CD4-positive, alpha-beta memory T cell (primary cell): ENCODE data around the gene HOXA13. TPM values are rescaled to one million over a fixed set of nuclear protein-coding genes. Genes with fewer than 3 reads are reported as not detected.

Experiments
- CTCF ChIA-PET: fragments of 350-600 bp; sonication (Branson Sonifier 250); formaldehyde crosslinking; loops from one replicate; lab custom pipeline; 2021; ENCODE audit warnings: inconsistent platforms; ENCODE audit not compliant: partially characterized antibody; lab: Charles Lee
- POLR2A ChIA-PET: fragments of 350-600 bp; sonication (Branson Sonifier 250); formaldehyde crosslinking; loops from one replicate; lab custom pipeline; 2021; ENCODE audit not compliant: partially characterized antibody; lab: Charles Lee
- DNase-seq, 5 donors: peaks; one replicate each; pipeline versions ENCODE4 v3.0.0 to v3.0.0-alpha.2; 2020 to 2022; ENCODE audit warnings: mixed read lengths in 1 of 5
- H3K27ac ChIP-seq: one replicate; pipeline ENCODE4 v1.7.0; 2013; ENCODE audit warnings: low read depth, low read length
- H3K27me3 ChIP-seq: 2 replicates; pipeline ENCODE4 v1.7.0; 2013; ENCODE audit warnings: mild to moderate bottlenecking, low read length, moderate library complexity; ENCODE audit not compliant: insufficient read depth
- H3K36me3 ChIP-seq: 2 replicates; pipeline ENCODE4 v1.7.0; 2013; ENCODE audit warnings: mild to moderate bottlenecking, low read length, moderate library complexity; ENCODE audit not compliant: insufficient read depth
- H3K4me1 ChIP-seq: 2 replicates; pipeline ENCODE4 v1.7.0; 2013; ENCODE audit warnings: mild to moderate bottlenecking, low read length, moderate library complexity; ENCODE audit not compliant: insufficient read depth
- H3K4me3 ChIP-seq, 2 donors: one replicate each; pipeline ENCODE4 v1.7.0; 2013; ENCODE audit warnings: low read length in 2 of 2, mild to moderate bottlenecking in 1 of 2
- H3K9me3 ChIP-seq, 2 donors: one replicate each; pipeline ENCODE4 v1.7.0; 2013; ENCODE audit warnings: low read length in 2 of 2, control low read depth in 1 of 2; ENCODE audit not compliant: control insufficient read depth in 1 of 2
- H3K27ac Mint-ChIP-seq, 7 donors: one replicate each; pipeline ENCODE4 v1.8.0; 2020 to 2021; ENCODE audit warnings: mixed read lengths in 7 of 7, mild to moderate bottlenecking in 6 of 7, inconsistent platforms in 3 of 7, moderate library complexity in 3 of 7
- H3K27me3 Mint-ChIP-seq, 2 donors: one replicate each; pipeline ENCODE4 v1.8.0; 2020 to 2021; ENCODE audit warnings: mixed read lengths in 2 of 2
- H3K36me3 Mint-ChIP-seq, 2 donors: one replicate each; pipeline ENCODE4 v1.8.0; 2020 to 2021; ENCODE audit warnings: mixed read lengths in 2 of 2, inconsistent platforms in 1 of 2, mild to moderate bottlenecking in 1 of 2
- H3K4me1 Mint-ChIP-seq, 4 donors: one replicate each; pipeline ENCODE4 v1.8.0; 2020 to 2021; ENCODE audit warnings: mixed read lengths in 4 of 4, mild to moderate bottlenecking in 1 of 4
- H3K4me3 Mint-ChIP-seq, 8 donors: one replicate each; pipeline ENCODE4 v1.8.0; 2020 to 2021; ENCODE audit warnings: mixed read lengths in 8 of 8, mild to moderate bottlenecking in 7 of 8, moderate library complexity in 6 of 8, inconsistent platforms in 3 of 8
- H3K9me3 Mint-ChIP-seq, 8 donors: one replicate each; pipeline ENCODE4 v1.8.0; 2020 to 2021; ENCODE audit warnings: mixed read lengths in 8 of 8, mild to moderate bottlenecking in 5 of 8, inconsistent platforms in 3 of 8, moderate library complexity in 1 of 8
- intact Hi-C: fragments of 100-400 bp; cut with micrococcal nuclease; formaldehyde crosslinking; loops from one replicate; pipeline ENCODE4 v1.15.1; 2023
- polyA plus RNA-seq, 2 donors: library from polyadenylated mRNA; unstranded; fragments of 300-500 nt; fragmentation: Illumina TruSeq; gene quantifications; one replicate each; pipeline ENCODE4 v1.2.3, GENCODE V29; 2021
- total RNA-seq, 2 experiments: library from RNA; stranded (reverse); gene quantifications; one replicate each; pipeline ENCODE4 v1.2.3, GENCODE V29; 2021

Gene HOXA13
- total and polyA plus RNA-seq, 4 experiments from 2014 or later, result not detected

DNA sequence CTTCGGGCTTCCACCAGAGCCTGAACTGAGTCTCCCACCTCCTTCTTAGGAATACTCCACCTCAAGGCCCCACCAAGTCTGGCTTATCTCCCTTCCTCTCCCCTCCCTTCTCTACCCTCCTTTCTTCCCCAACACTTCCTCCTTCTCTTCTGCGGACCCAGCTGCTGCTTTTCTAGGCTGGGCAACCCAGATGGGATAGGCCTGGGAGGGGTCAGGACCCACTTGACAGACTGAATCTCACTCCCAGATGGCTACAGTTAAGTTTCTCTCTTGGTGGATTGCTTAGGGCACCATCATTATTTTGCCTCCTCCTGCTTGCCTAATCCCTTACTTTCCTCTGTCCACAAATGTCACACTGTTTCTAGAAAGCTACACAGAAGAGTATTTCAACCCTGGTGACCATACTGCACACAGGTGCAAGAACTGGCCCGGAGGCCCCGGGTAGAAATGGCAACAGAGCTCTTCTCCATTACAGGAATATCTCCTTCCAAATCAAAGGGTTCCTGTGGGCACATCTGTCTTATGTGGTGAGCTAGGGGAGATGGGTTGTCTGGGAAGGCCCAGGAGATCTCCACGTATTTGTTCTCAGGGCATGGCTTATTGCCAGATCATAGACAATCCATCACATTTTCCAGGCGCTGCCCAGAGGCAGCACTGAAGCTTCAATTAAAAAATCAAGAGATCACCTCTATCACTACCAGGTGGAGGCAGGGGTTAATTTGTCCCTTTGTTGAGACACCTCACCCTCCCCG lies 9.7 kb downstream of the HOXA13 start:
- peak overlapping the region in 6 of 8 donors; percentile 35 to 77 (median 57) for H3K4me3 Mint-ChIP-seq
- H3K36me3 Mint-ChIP-seq, result peaks cover 0 to 1% of the 10 kb centered on the region in 2 donors
- H3K27ac Mint-ChIP-seq, result peak overlapping the region in 1 of 7 donors; percentile 89
- no peaks in the 10 kb centered on the region for H3K9me3 ChIP-seq
- no peak overlapping the region for H3K27ac ChIP-seq
- CTCF ChIA-PET, result interaction anchor here (0.9 to 4.9 kb wide), 5 partner anchors 8 to 29 kb away, joined by 3 to 38 read pairs (median 3); no protein-coding TSS in a partner anchor
- intact Hi-C loops, result loop anchor here (10.0 kb wide), 1 partner anchor 985 kb away; no protein-coding TSS in a partner anchor
- DNase-seq, result no peak
- H3K27me3 ChIP-seq, result peaks cover 96% of the 10 kb centered on the region
- H3K27me3 Mint-ChIP-seq, result peaks cover 76 to 81% of the 10 kb centered on the region in 2 donors
- peaks cover 26 to 74% (median 46%) of the 10 kb centered on the region in 4 donors for H3K4me1 Mint-ChIP-seq
- H3K36me3 ChIP-seq, result no peaks in the 10 kb centered on the region
- H3K4me3 ChIP-seq, result no peak overlapping the region
- peaks cover 0 to 7% (median 0%) of the 10 kb centered on the region in 8 donors for H3K9me3 Mint-ChIP-seq
- POLR2A ChIA-PET, result interaction anchor here (0.7 to 1.7 kb wide), 4 partner anchors 8 to 25 kb away, joined by 3 to 5 read pairs (median 3); partner anchors contain the start of gene HOXA9
- peaks cover 62% of the 10 kb centered on the region for H3K4me1 ChIP-seq

DNA sequence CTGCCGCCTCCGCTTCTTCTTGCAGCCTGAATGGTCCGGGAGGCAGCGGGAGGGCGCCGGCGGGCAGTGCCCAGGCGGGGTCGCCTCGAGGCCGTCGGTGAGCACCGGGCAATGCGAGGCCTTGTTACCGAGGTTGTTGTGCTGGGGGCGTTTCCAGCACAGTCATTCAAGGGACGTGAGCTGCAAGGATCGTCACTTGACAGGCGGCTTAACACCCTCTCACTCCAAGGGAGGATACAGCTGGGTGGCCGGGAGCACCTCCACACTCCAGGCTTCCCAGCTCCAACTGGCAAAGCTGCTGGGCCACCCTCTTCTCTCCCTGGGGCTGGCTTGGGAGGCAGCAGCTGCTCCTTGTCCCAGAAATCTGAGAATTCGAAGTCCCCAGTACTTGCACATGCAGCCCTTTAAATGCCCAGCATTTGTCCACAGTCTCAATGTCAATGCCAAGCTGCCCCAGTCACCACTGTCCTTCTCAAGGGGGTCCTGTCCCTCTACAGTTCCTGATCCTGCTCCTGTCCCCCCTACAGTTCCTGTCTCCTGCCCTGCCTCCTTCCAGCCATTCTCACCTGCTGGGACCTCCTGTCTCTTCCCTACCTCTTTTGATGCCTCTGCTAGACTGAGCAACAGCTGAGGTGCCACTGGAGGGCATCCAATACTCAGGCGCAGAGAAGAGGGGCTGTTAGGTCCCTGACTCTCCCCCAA lies 10.4 kb downstream of the HOXA13 start:
- H3K36me3 ChIP-seq, result no peaks in the 10 kb centered on the region
- peaks cover 69% of the 10 kb centered on the region for H3K4me1 ChIP-seq
- DNase-seq, result no peak
- peaks cover 94% of the 10 kb centered on the region for H3K27me3 ChIP-seq
- intact Hi-C loops, result no loop called here
- Mint-ChIP-seq H3K36me3 (peaks cover 0 to 1% of the 10 kb centered on the region in 2 donors), H3K27me3 (peaks cover 76 to 80% of the 10 kb centered on the region in 2 donors), H3K4me3 (peak overlapping the region in 6 of 8 donors; percentile 35 to 77 (median 57)), H3K4me1 (peaks cover 32 to 81% (median 52%) of the 10 kb centered on the region in 4 donors), H3K9me3 (peaks cover 0 to 13% (median 1%) of the 10 kb centered on the region in 8 donors), H3K27ac (peak overlapping the region in 1 of 7 donors; percentile 89)
- H3K27ac ChIP-seq, result no peak overlapping the region
- no peak overlapping the region for H3K4me3 ChIP-seq
- no peaks in the 10 kb centered on the region for H3K9me3 ChIP-seq
- POLR2A ChIA-PET, result interaction anchor here (1.6 to 1.7 kb wide), 2 partner anchors 7 to 24 kb away, joined by 3 to 5 read pairs; partner anchors contain the start of gene HOXA9
- CTCF ChIA-PET, result interaction anchor here (0.9 to 4.9 kb wide), 3 partner anchors 9 to 23 kb away, joined by 3 to 38 read pairs (median 3); no protein-coding TSS in a partner anchor

GRCh38 chr7:27188386-27189294 lies 11.3 kb downstream of the HOXA13 start:
- Mint-ChIP-seq H3K27ac (peak overlapping the region in 4 of 7 donors; percentile 43 to 89 (median 70)), H3K4me3 (peak overlapping the region; percentile 67 to 85 (median 70)), H3K27me3 (peaks cover 74 to 79% of the 10 kb centered on the region in 2 donors), H3K9me3 (peaks cover 0 to 13% (median 1%) of the 10 kb centered on the region in 8 donors), H3K36me3 (peaks cover 0 to 1% of the 10 kb centered on the region in 2 donors), H3K4me1 (peaks cover 32 to 85% (median 54%) of the 10 kb centered on the region in 4 donors)
- peaks cover 75% of the 10 kb centered on the region for H3K4me1 ChIP-seq
- H3K27ac ChIP-seq, result no peak overlapping the region
- CTCF ChIA-PET, result interaction anchor here (1.5 to 4.9 kb wide), 3 partner anchors 10 to 27 kb away, joined by 3 to 38 read pairs (median 15); no protein-coding TSS in a partner anchor
- H3K27me3 ChIP-seq, result peaks cover 91% of the 10 kb centered on the region
- intact Hi-C loops, result no loop called here
- no peaks in the 10 kb centered on the region for H3K36me3 ChIP-seq
- DNase-seq, result no peak
- H3K9me3 ChIP-seq, result no peaks in the 10 kb centered on the region
- peak overlapping the region; percentile 15 to 39 for H3K4me3 ChIP-seq
- POLR2A ChIA-PET, result interaction anchor here (1.3 to 1.7 kb wide), 3 partner anchors 9 to 11 kb away, joined by 3 to 7 read pairs (median 4); partner anchors contain the start of gene HOXA13

GRCh38 chr7:27187475-27188385 lies 12.2 kb downstream of the HOXA13 start:
- peak overlapping the region in 1 of 2 donors; percentile 15 for H3K4me3 ChIP-seq
- H3K36me3 Mint-ChIP-seq, result peaks cover 0 to 1% of the 10 kb centered on the region in 2 donors
- H3K9me3 Mint-ChIP-seq, result peaks cover 0 to 13% (median 1%) of the 10 kb centered on the region in 8 donors
- ChIA-PET POLR2A (interaction anchor here (1.3 to 3.1 kb wide), 6 partner anchors 8 to 21 kb away, joined by 3 to 9 read pairs (median 6); partner anchors contain the start of gene HOXA13), CTCF (interaction anchor here (0.9 to 4.9 kb wide), 8 partner anchors 8 to 823 kb away, joined by 3 to 38 read pairs (median 6); no protein-coding TSS in a partner anchor)
- H3K27ac ChIP-seq, result no peak overlapping the region
- peaks cover 74 to 78% of the 10 kb centered on the region in 2 donors for H3K27me3 Mint-ChIP-seq
- no peak for DNase-seq
- peak overlapping the region; percentile 67 to 85 (median 72) for H3K4me3 Mint-ChIP-seq
- H3K4me1 Mint-ChIP-seq, result peaks cover 31 to 81% (median 50%) of the 10 kb centered on the region in 4 donors
- H3K36me3 ChIP-seq, result no peaks in the 10 kb centered on the region
- peaks cover 72% of the 10 kb centered on the region for H3K4me1 ChIP-seq
- intact Hi-C loops, result no loop called here
- peak overlapping the region in 4 of 7 donors; percentile 15 to 89 (median 57) for H3K27ac Mint-ChIP-seq
- H3K9me3 ChIP-seq, result no peaks in the 10 kb centered on the region
- peaks cover 91% of the 10 kb centered on the region for H3K27me3 ChIP-seq

GRCh38 chr7:27186668-27187474 lies 13.0 kb downstream of the HOXA13 start:
- H3K36me3 ChIP-seq, result no peaks in the 10 kb centered on the region
- Mint-ChIP-seq H3K4me1 (peaks cover 28 to 77% (median 44%) of the 10 kb centered on the region in 4 donors), H3K9me3 (peaks cover 0 to 11% (median 1%) of the 10 kb centered on the region in 8 donors), H3K4me3 (peak overlapping the region in 7 of 8 donors; percentile 21 to 88 (median 76)), H3K27me3 (peaks cover 73 to 78% of the 10 kb centered on the region in 2 donors), H3K27ac (peak overlapping the region in 4 of 7 donors; percentile 15 to 89 (median 58)), H3K36me3 (peaks cover 0 to 1% of the 10 kb centered on the region in 2 donors)
- ChIA-PET POLR2A (interaction anchor here (1.0 to 3.1 kb wide), 5 partner anchors 9 to 987 kb away, joined by 3 to 9 read pairs (median 7); partner anchors contain the start of gene HOXA13), CTCF (interaction anchor here (0.9 to 4.9 kb wide), 8 partner anchors 8 to 822 kb away, joined by 3 to 38 read pairs (median 6); no protein-coding TSS in a partner anchor)
- peaks cover 90% of the 10 kb centered on the region for H3K27me3 ChIP-seq
- H3K4me1 ChIP-seq, result peaks cover 65% of the 10 kb centered on the region
- DNase-seq, result no peak
- H3K4me3 ChIP-seq, result no peak overlapping the region
- H3K9me3 ChIP-seq, result no peaks in the 10 kb centered on the region
- intact Hi-C loops, result no loop called here
- no peak overlapping the region for H3K27ac ChIP-seq
